ENCODE results near the gene HAL. TPM values are rescaled to one million over a fixed set of nuclear protein-coding genes. Genes with fewer than 3 reads are reported as not detected.

The HAL gene
- total RNA-seq, 4 donors from 2014 or later: 1.3 to 1.9 TPM; not detected in 2

DNA sequence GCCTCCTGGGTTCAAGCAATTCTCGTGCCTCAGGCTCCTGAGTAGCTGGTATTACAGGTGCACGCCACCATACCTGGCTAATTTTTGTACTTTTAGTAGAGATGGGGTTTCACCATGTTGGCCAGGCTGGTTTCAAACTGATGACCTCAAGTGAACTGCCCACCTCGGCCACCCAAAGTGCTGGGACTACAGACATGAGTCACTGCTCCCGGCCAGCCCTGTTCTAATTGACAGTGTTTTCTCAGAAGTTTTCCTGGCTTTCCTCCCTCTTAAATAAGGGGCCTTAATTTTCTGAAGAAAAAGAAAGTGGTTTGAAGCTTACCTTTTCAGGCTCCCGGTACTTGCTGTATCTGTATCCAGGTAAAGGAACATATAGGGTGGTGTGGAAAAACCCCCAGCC, 1.7 kb downstream of the HAL start:
- no peaks in the 10 kb centered on the region for H3K27me3 ChIP-seq
- WGBS, 2 donors: 88 to 90% methylated on average over 5 of the region's 5 CpGs
- H3K9me3 ChIP-seq: no peaks in the 10 kb centered on the region
- no peaks in the 10 kb centered on the region for H3K36me3 ChIP-seq
- no peak overlapping the region for H3K27ac ChIP-seq
- H3K4me1 ChIP-seq: no peaks in the 10 kb centered on the region
- TF ChIP-seq POLR2A (IDR thresholded peaks at IDR 0.05): no peak
- TF ChIP-seq, protein P1, sequence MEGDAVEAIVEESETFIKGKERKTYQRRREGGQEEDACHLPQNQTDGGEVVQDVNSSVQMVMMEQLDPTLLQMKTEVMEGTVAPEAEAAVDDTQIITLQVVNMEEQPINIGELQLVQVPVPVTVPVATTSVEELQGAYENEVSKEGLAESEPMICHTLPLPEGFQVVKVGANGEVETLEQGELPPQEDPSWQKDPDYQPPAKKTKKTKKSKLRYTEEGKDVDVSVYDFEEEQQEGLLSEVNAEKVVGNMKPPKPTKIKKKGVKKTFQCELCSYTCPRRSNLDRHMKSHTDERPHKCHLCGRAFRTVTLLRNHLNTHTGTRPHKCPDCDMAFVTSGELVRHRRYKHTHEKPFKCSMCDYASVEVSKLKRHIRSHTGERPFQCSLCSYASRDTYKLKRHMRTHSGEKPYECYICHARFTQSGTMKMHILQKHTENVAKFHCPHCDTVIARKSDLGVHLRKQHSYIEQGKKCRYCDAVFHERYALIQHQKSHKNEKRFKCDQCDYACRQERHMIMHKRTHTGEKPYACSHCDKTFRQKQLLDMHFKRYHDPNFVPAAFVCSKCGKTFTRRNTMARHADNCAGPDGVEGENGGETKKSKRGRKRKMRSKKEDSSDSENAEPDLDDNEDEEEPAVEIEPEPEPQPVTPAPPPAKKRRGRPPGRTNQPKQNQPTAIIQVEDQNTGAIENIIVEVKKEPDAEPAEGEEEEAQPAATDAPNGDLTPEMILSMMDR (IDR thresholded peaks at IDR 0.05): no peak
- intact Hi-C loops (cut with DNase I): loop anchor here (10.0 kb wide), 1 partner anchor 80 kb away; no protein-coding TSS in a partner anchor
- no peak for DNase-seq
- H3K4me3 ChIP-seq (replicated peaks in 1 of 3): no peak overlapping the region

DNA sequence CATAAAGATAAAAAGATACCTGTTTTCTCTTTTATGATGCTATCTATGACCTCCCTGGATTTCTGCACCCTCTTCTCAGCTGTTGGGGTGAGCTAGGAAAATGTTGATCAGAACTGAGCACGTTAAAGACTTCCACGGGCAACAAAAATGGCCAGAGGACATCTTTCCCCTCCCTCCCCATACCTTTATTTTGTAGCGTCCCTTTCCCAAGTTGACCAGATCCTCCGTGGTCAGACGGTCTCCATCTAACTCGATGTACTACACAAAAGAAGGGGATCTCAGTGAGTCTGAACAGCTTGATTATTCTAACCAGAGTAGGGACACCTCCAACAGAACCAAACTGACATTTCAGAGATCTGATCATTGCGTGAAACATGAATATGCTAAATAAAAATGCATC, 2.2 kb downstream of the HAL start:
- WGBS, 2 donors: 90 to 94% methylated on average over 7 of the region's 7 CpGs
- H3K27me3 ChIP-seq: no peaks in the 10 kb centered on the region
- no peak overlapping the region for H3K27ac ChIP-seq
- no peaks in the 10 kb centered on the region for H3K4me1 ChIP-seq
- H3K4me3 ChIP-seq (replicated peaks in 1 of 3): no peak overlapping the region
- H3K36me3 ChIP-seq: no peaks in the 10 kb centered on the region
- H3K9me3 ChIP-seq: no peaks in the 10 kb centered on the region
- intact Hi-C loops (cut with DNase I): loop anchor here (10.0 kb wide), 1 partner anchor 79 kb away; no protein-coding TSS in a partner anchor
- no peak for TF ChIP-seq POLR2A (IDR thresholded peaks at IDR 0.05)
- TF ChIP-seq, protein P1 (IDR thresholded peaks at IDR 0.05): no peak
- no peak for DNase-seq

DNA sequence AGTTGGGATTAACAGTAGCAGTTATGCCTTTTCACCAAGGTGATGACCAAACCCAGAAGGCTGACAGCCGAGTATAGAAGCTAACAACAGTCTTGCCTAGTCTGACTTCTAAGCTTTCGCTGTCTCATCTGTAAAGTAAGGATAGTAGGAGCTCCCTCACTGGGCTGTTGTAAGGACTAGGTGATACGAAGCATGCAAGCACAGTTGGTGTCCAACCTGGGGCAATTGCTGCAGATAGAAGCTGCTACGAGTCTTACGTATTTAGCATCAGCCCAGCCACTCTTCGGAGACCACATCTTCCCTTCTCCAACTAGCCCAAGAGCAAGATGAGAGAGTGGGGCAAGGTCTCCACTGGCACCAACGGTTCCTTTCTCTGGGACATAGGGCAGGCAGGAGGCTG, 6.0 kb downstream of the HAL start:
- H3K27me3 ChIP-seq: no peaks in the 10 kb centered on the region
- no peak overlapping the region for H3K4me3 ChIP-seq (replicated peaks in 1 of 3)
- no peak overlapping the region for H3K27ac ChIP-seq
- DNase-seq: no peak
- no peaks in the 10 kb centered on the region for H3K4me1 ChIP-seq
- TF ChIP-seq, protein P1 (IDR thresholded peaks at IDR 0.05): no peak
- no peak for TF ChIP-seq POLR2A (IDR thresholded peaks at IDR 0.05)
- 76 to 84% methylated on average over 7 of the region's 7 CpGs for WGBS, 2 donors
- H3K36me3 ChIP-seq: no peaks in the 10 kb centered on the region
- intact Hi-C loops (cut with DNase I): loop anchor here (10.0 kb wide), 1 partner anchor 75 kb away; no protein-coding TSS in a partner anchor
- H3K9me3 ChIP-seq: no peaks in the 10 kb centered on the region

DNA sequence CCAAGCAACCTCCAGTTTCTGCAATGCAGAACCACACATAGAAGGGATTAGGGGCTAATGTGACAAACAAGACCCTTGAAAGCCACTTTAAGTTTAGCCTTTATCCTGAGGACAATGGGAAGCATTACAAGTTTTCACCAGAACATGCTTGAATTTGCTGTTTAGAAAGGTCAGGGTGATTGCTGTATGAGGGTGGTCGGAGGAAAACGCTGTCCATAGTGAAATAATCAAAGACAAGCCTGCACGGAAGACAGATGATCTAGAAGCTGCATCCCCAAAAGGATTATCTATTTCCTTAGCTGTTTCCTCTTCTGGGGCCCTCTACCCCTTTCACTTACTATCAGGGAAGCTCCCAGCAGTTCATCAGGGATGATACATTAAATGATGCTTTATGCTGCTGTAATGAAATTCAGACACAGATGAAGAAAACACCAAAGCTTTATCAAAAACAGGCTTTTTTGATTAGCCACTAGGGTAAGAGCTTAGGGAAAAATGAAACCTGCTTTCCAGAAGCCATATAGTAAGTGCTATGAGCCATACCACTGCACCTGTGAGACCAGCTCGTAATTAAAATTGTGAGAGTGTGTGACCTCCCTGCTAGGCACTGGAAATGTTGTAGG, 6.5 kb downstream of the HAL start:
- intact Hi-C loops (cut with DNase I): loop anchor here (10.0 kb wide), 1 partner anchor 75 kb away; no protein-coding TSS in a partner anchor

More for the DNA sequence above, 6.5 kb downstream of the HAL start:
- TF ChIP-seq, protein P1 (IDR thresholded peaks at IDR 0.05): no peak
- no peak for TF ChIP-seq POLR2A (IDR thresholded peaks at IDR 0.05)
- 56 to 59% methylated on average over 4 of the region's 4 CpGs for WGBS, 2 donors
- DNase-seq: no peak
- no peak overlapping the region for H3K4me3 ChIP-seq (replicated peaks in 1 of 3)
- H3K27ac ChIP-seq: no peak overlapping the region
- no peaks in the 10 kb centered on the region for H3K36me3 ChIP-seq
- no peaks in the 10 kb centered on the region for H3K9me3 ChIP-seq
- no peaks in the 10 kb centered on the region for H3K27me3 ChIP-seq
- no peaks in the 10 kb centered on the region for H3K4me1 ChIP-seq
